HEK293 (cell line): ENCODE measurements around the gene WDR91.

Experiments
- CTCF ChIA-PET: fragments of 350-600 bp; formaldehyde crosslinking; extraction: SDS; loops from one replicate; lab custom pipeline; 2021; ENCODE audit warnings: antibody characterized with exemption; lab: Yijun Ruan, JAX
- POLR2A ChIA-PET: fragments of 300-600 bp; formaldehyde crosslinking; extraction: SDS; loops from one replicate; lab custom pipeline; 2020; ENCODE audit warnings: antibody characterized with exemption, inconsistent platforms; lab: Yijun Ruan, JAX
- H3K27ac ChIP-seq: fragments of 200-500 bp; sonication (Bioruptor generic); 2 replicates; pipeline ENCODE4 v1.5.1; 2014; ENCODE audit warnings: low read depth, low read length, control low read depth, inconsistent platforms; ENCODE audit errors: extremely low read depth
- H3K36me3 ChIP-seq, 2 experiments: fragments of 200-500 bp in 1 of 2; sonication (Bioruptor generic) in 1 of 2; 1 replicate in 1 of 2; 2 replicates in 1 of 2; pipeline ENCODE4 v1.5.1; 2014 to 2017; ENCODE audit warnings: inconsistent platforms in 2 of 2, low read length in 2 of 2; ENCODE audit not compliant: control insufficient read depth in 2 of 2, insufficient read depth in 1 of 2
- H3K4me1 ChIP-seq: fragments of 200-500 bp; sonication (Bioruptor generic); 2 replicates; pipeline ENCODE4 v1.5.1; 2014; ENCODE audit warnings: mild to moderate bottlenecking, low read length, inconsistent platforms; ENCODE audit not compliant: control insufficient read depth, insufficient read depth
- H3K4me3 ChIP-seq: 2 replicates; pipeline ENCODE4 v1.5.1; 2011; ENCODE audit warnings: low read depth, mild to moderate bottlenecking, control low read depth, low read length, moderate library complexity
- H3K9me3 ChIP-seq: fragments of 200-500 bp; sonication (Bioruptor generic); 2 replicates; pipeline ENCODE4 v1.5.1; 2014; ENCODE audit warnings: low read depth, low read length, inconsistent platforms; ENCODE audit not compliant: control insufficient read depth, insufficient read depth
- GLIS1 ChIP-seq: fragments of 450-650 bp; formaldehyde crosslinking; IDR thresholded peaks from 2 replicates; pipeline ENCODE4 v1.5.1; 2016; ENCODE audit warnings: missing biosample characterization, missing genetic modification characterization
- KLF9 ChIP-seq: fragments of 450-650 bp; formaldehyde crosslinking; IDR thresholded peaks from 2 replicates; pipeline ENCODE4 v1.5.1; 2016; ENCODE audit warnings: missing biosample characterization, missing genetic modification characterization, low read depth
- OVOL3 ChIP-seq: fragments of 450-650 bp; formaldehyde crosslinking; IDR thresholded peaks from 2 replicates; pipeline ENCODE4 v1.5.1; 2016; ENCODE audit warnings: missing biosample characterization, missing genetic modification characterization
- SCRT2 ChIP-seq: fragments of 450-650 bp; formaldehyde crosslinking; IDR thresholded peaks from 2 replicates; pipeline ENCODE4 v1.5.1; 2016; ENCODE audit warnings: missing biosample characterization, missing genetic modification characterization
- YY1 ChIP-seq: fragments of 450-650 bp; formaldehyde crosslinking; IDR thresholded peaks from 2 replicates; pipeline ENCODE4 v1.5.1; 2018; ENCODE audit warnings: missing biosample characterization, missing genetic modification characterization
- YY2 ChIP-seq: fragments of 450-650 bp; formaldehyde crosslinking; IDR thresholded peaks from 2 replicates; pipeline ENCODE4 v1.5.1; 2016; ENCODE audit warnings: missing biosample characterization, missing genetic modification characterization
- ZIC2 ChIP-seq: fragments of 450-650 bp; formaldehyde crosslinking; IDR thresholded peaks from 2 replicates; pipeline ENCODE4 v1.5.1; 2016; ENCODE audit warnings: missing biosample characterization, missing genetic modification characterization
- ZNF292 ChIP-seq: fragments of 450-650 bp; formaldehyde crosslinking; IDR thresholded peaks from 2 replicates; pipeline ENCODE4 v1.5.1; 2016; ENCODE audit warnings: low read depth, missing biosample characterization, missing genetic modification characterization, borderline replicate concordance
- ZNF335 ChIP-seq: fragments of 450-650 bp; formaldehyde crosslinking; conservative IDR thresholded peaks from 2 replicates; pipeline ENCODE4 v1.5.1; 2016; ENCODE audit warnings: missing biosample characterization, missing genetic modification characterization
- ZNF354C ChIP-seq: fragments of 450-650 bp; formaldehyde crosslinking; IDR thresholded peaks from 2 replicates; pipeline ENCODE4 v1.5.1; 2016; ENCODE audit warnings: missing biosample characterization, missing genetic modification characterization, low read depth, borderline replicate concordance
- ZNF501 ChIP-seq: fragments of 450-650 bp; formaldehyde crosslinking; IDR thresholded peaks from 2 replicates; pipeline ENCODE4 v1.5.1; 2016; ENCODE audit warnings: missing biosample characterization, missing genetic modification characterization
- ZNF521 ChIP-seq: fragments of 450-650 bp; formaldehyde crosslinking; IDR thresholded peaks from 2 replicates; pipeline ENCODE4 v1.5.1; 2017; ENCODE audit warnings: missing biosample characterization, mild to moderate bottlenecking, missing genetic modification characterization
- ZNF529 ChIP-seq: fragments of 450-650 bp; formaldehyde crosslinking; IDR thresholded peaks from 2 replicates; pipeline ENCODE4 v1.5.1; 2017; ENCODE audit warnings: missing genetic modification characterization, missing biosample characterization; ENCODE audit not compliant: insufficient replicate concordance
- ZNF624 ChIP-seq: fragments of 450-650 bp; formaldehyde crosslinking; IDR thresholded peaks from 2 replicates; pipeline ENCODE4 v1.5.1; 2017; ENCODE audit warnings: missing biosample characterization, missing genetic modification characterization
- ZNF785 ChIP-seq: fragments of 450-650 bp; formaldehyde crosslinking; IDR thresholded peaks from 2 replicates; pipeline ENCODE4 v1.5.1; 2016; ENCODE audit warnings: missing biosample characterization, missing genetic modification characterization
- TF ChIP-seq, protein P1 (sequence below): fragments of 450-650 bp; formaldehyde crosslinking; IDR thresholded peaks from 2 replicates; pipeline ENCODE4 v1.5.0; 2017; ENCODE audit warnings: missing biosample characterization, missing genetic modification characterization, borderline replicate concordance
- TF ChIP-seq, protein P2 (sequence below): fragments of 450-650 bp; formaldehyde crosslinking; IDR thresholded peaks from 2 replicates; pipeline ENCODE4 v1.5.1; 2016; ENCODE audit warnings: missing biosample characterization, missing genetic modification characterization, borderline replicate concordance
- TF ChIP-seq, protein P3 (sequence below): fragments of 450-650 bp; formaldehyde crosslinking; IDR thresholded peaks from 2 replicates; pipeline ENCODE4 v1.5.1; 2016; ENCODE audit warnings: missing biosample characterization, missing genetic modification characterization

WDR91 gene

DNA sequence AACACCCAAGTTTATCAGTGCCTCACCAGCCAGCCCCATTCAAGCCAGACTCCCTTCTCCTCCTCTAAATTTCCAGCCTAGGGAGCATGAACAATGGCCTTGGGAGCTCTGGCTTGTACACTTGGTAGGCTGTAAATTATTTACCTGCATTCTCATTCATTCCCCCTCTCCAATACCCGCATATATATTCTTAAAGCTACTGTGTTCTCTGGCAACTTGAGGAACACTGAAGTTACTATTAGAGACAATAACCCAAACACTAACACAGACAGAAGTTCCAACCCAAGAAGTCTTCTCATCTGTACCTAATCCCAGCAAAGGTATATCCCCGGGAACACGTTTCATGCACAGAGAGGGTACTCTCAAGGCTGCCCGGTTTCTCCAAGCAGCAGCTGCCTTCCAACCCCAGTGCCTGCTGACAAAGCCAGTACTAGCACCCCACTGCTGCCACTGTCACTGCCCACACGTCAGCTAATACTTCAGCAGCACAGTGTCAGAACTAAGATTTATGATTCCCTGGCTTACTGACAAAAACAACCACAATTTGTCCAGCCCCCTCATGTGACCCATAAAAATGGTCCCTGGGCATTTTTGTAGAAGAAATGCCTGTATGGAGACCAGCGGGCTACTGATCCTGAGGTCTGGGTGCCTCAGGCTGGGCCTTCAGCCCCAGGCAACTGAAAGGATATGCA, 3.1 kb downstream of the WDR91 start (continued):
- TF ChIP-seq ZIC2 = peak; percentile 89
- peak; percentile 71 for TF ChIP-seq ZNF335 (tag by site-specific recombination)
- no peak for TF ChIP-seq ZNF521
- no peak for TF ChIP-seq ZNF785 (tag by site-specific recombination)
- TF ChIP-seq OVOL3 = no peak
- no peak for TF ChIP-seq ZNF292 (tag by site-specific recombination)
- no peak for TF ChIP-seq KLF9 (tag by site-specific recombination)
- TF ChIP-seq YY1 (tag by site-specific recombination) = no peak
- no peak for TF ChIP-seq ZNF624 (tag by site-specific recombination)
- TF ChIP-seq, protein P1, sequence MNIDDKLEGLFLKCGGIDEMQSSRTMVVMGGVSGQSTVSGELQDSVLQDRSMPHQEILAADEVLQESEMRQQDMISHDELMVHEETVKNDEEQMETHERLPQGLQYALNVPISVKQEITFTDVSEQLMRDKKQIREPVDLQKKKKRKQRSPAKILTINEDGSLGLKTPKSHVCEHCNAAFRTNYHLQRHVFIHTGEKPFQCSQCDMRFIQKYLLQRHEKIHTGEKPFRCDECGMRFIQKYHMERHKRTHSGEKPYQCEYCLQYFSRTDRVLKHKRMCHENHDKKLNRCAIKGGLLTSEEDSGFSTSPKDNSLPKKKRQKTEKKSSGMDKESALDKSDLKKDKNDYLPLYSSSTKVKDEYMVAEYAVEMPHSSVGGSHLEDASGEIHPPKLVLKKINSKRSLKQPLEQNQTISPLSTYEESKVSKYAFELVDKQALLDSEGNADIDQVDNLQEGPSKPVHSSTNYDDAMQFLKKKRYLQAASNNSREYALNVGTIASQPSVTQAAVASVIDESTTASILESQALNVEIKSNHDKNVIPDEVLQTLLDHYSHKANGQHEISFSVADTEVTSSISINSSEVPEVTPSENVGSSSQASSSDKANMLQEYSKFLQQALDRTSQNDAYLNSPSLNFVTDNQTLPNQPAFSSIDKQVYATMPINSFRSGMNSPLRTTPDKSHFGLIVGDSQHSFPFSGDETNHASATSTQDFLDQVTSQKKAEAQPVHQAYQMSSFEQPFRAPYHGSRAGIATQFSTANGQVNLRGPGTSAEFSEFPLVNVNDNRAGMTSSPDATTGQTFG (tag by site-specific recombination) = no peak
- TF ChIP-seq SCRT2 (tag by site-specific recombination) = no peak
- TF ChIP-seq YY2 (tag by site-specific recombination) = no peak
- no peak for TF ChIP-seq ZNF529 (tag by site-specific recombination)
- no peak for TF ChIP-seq ZNF501 (tag by site-specific recombination)

DNA sequence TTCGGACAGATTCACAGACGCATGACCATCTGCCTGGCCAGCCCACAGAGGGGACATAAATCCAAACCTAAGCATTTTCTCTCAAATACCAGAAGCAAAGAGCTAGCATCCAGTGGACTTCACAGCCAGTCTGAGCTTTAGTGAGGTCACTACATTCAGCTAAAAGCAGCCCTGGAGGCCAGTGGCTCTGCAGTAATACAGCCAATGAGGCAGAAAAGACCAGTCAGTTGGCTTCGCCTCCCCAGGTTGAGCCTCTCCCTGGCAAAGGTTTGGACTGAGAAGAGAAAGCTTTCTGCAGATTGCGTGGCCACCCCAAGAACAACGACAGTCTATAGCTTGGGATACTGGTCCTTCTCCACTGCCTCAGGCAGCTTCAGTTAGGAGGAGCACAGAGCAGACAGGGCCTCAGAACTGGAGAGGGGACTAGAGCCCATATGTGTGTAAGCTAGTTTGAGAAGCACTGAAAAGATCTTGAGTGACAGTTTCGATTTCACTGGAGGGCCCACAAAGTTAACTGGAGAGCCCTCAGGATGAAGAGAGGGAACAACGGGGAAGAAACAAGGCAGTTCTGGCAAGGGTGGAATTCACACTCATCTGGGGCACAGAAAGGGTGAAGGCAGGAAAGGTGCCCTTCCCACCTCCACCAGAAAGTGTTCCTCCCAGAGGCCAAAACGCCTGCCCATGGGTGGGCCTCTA, 3.8 kb downstream of the WDR91 start:
- Histone ChIP-seq H3K4me1 (peaks cover 7% of the 10 kb centered on the region), H3K9me3 (no peaks in the 10 kb centered on the region), H3K36me3 (peaks cover 0 to 40% of the 10 kb centered on the region in 2 experiments; a peak in 2 of 3 replicates), H3K27ac (no peak overlapping the region), H3K4me3 (no peak overlapping the region)
- CTCF ChIA-PET = interaction anchor here (0.6 to 1.0 kb wide), 2 partner anchors 37 to 483 kb away, joined by 3 to 4 read pairs; partner anchors contain the start of gene CYREN
- TF ChIP-seq ZNF354C (tag by site-specific recombination) = no peak
- TF ChIP-seq, protein P2, sequence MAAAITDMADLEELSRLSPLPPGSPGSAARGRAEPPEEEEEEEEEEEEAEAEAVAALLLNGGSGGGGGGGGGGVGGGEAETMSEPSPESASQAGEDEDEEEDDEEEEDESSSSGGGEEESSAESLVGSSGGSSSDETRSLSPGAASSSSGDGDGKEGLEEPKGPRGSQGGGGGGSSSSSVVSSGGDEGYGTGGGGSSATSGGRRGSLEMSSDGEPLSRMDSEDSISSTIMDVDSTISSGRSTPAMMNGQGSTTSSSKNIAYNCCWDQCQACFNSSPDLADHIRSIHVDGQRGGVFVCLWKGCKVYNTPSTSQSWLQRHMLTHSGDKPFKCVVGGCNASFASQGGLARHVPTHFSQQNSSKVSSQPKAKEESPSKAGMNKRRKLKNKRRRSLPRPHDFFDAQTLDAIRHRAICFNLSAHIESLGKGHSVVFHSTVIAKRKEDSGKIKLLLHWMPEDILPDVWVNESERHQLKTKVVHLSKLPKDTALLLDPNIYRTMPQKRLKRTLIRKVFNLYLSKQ = no peak
- TF ChIP-seq, protein P3, sequence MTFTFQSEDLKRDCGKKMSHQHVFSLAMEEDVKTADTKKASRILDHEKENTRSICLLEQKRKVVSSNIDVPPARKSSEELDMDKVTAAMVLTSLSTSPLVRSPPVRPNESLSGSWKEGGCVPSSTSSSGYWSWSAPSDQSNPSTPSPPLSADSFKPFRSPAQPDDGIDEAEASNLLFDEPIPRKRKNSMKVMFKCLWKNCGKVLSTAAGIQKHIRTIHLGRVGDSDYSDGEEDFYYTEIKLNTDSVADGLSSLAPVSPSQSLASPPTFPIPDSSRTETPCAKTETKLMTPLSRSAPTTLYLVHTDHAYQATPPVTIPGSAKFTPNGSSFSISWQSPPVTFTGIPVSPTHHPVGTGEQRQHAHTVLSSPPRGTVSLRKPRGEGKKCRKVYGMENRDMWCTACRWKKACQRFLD = no peak
- no peak for TF ChIP-seq GLIS1 (tag by site-specific recombination)
- POLR2A ChIA-PET = interaction anchor here (0.6 kb wide), 1 partner anchor 611 kb away, joined by 5 read pairs; no protein-coding TSS in a partner anchor
